Activated T-cell treated with anti-CD3 and anti-CD28 coated beads for 4 hours (primary cell): Measurements from ENCODE around the gene YPEL4.

Experiments
- DNase-seq: peaks from one replicate; pipeline ENCODE4 v3.0.0-alpha.2; 2020

YPEL4 gene

GRCh38 chr11:57630171-57630570 lies 19.5 kb downstream of the YPEL4 start:
- DNase-seq = no peak

- no peak for DNase-seq
Observed at GRCh38 chr11:57626895-57627294, 22.8 kb downstream of the YPEL4 start.

GRCh38 chr11:57624864-57625263 lies 24.8 kb downstream of the YPEL4 start:
- no peak for DNase-seq

- DNase-seq = no peak
Observed at GRCh38 chr11:57622263-57622662, 27.4 kb downstream of the YPEL4 start.

GRCh38 chr11:57620467-57620866 lies 29.2 kb downstream of the YPEL4 start:
- DNase-seq = no peak

- DNase-seq = no peak
Observed at GRCh38 chr11:57619331-57619730, 30.4 kb downstream of the YPEL4 start.

- DNase-seq = no peak
Observed at GRCh38 chr11:57618438-57618837, 31.3 kb downstream of the YPEL4 start.

- no peak for DNase-seq
Observed at GRCh38 chr11:57616595-57616994, 33.1 kb downstream of the YPEL4 start.

- DNase-seq = no peak
Observed at GRCh38 chr11:57615308-57615707, 34.4 kb downstream of the YPEL4 start.

GRCh38 chr11:57614234-57614772 lies 35.4 kb downstream of the YPEL4 start:
- no peak for DNase-seq

- DNase-seq = no peak
Observed at GRCh38 chr11:57610170-57610569, 39.5 kb downstream of the YPEL4 start.

- DNase-seq = no peak
Observed at GRCh38 chr11:57605028-57605420, 44.7 kb downstream of the YPEL4 start.

GRCh38 chr11:57604296-57605027 lies 45.2 kb downstream of the YPEL4 start:
- DNase-seq = no peak

GRCh38 chr11:57601297-57601696 lies 48.4 kb downstream of the YPEL4 start:
- DNase-seq = no peak

- DNase-seq = no peak
Observed at GRCh38 chr11:57599381-57599780, 50.3 kb downstream of the YPEL4 start.

- DNase-seq = no peak
Observed at GRCh38 chr11:57598831-57599155, 50.9 kb downstream of the YPEL4 start.

- no peak for DNase-seq
Observed at GRCh38 chr11:57597916-57598830, 51.5 kb downstream of the YPEL4 start.

GRCh38 chr11:57597461-57597915 lies 52.2 kb downstream of the YPEL4 start, which contains the start of gene SERPING1:
Gene SERPING1, plus strand, starts transcription at chr11:57597685. Its CDS starts 586 bp downstream, at chr11:57598271.
- no peak for DNase-seq

GRCh38 chr11:57596266-57596885 lies 53.3 kb downstream of the YPEL4 start:
- no peak for DNase-seq
